HG02759 (cell line): ENCODE data around the gene TMEM131L.
"Not testable (repeated sequence)": the region's sequence is repeated elsewhere in the genome, so short reads cannot be mapped to it uniquely, and the experiment has no call there.

ENCODE experiments used
- ATAC-seq: cut with Tn5 transposase; IDR thresholded peaks from one replicate; pipeline ENCODE4 v1.9.1; 2021; ENCODE audit warnings: mild to moderate bottlenecking, moderate library complexity; ENCODE audit not compliant: unreplicated experiment

The TMEM131L gene

GRCh38 chr4:153440475-153440874, 25.7 kb upstream of the TMEM131L start:
- ATAC-seq = no peak

GRCh38 chr4:153447175-153447905, 18.8 kb upstream of the TMEM131L start:
- ATAC-seq = no peak

GRCh38 chr4:153448003-153448731, 18.0 kb upstream of the TMEM131L start:
- ATAC-seq = no peak

GRCh38 chr4:153449338-153449737, 16.8 kb upstream of the TMEM131L start:
- no peak for ATAC-seq

GRCh38 chr4:153450544-153450917, 15.6 kb upstream of the TMEM131L start:
- ATAC-seq = no peak

GRCh38 chr4:153451145-153451544, 15.0 kb upstream of the TMEM131L start:
- ATAC-seq = not testable (repeated sequence)

GRCh38 chr4:153451911-153452657, 14.1 kb upstream of the TMEM131L start:
- no peak for ATAC-seq

- no peak for ATAC-seq
These were observed 13.3 kb upstream of the TMEM131L start for GRCh38 chr4:153452658-153453378.

- ATAC-seq = no peak
These were observed 12.8 kb upstream of the TMEM131L start for GRCh38 chr4:153453402-153453801.

GRCh38 chr4:153458969-153459368, 7.2 kb upstream of the TMEM131L start:
- ATAC-seq = no peak

- ATAC-seq = not testable (repeated sequence)
These were observed 4.6 kb upstream of the TMEM131L start for GRCh38 chr4:153461549-153461948.

- no peak for ATAC-seq
These were observed 2.1 kb upstream of the TMEM131L start for GRCh38 chr4:153464068-153464467.

- ATAC-seq = no peak
These were observed 1.0 kb upstream of the TMEM131L start for GRCh38 chr4:153465140-153465539.

- ATAC-seq = peak; percentile 6
These were observed 512 bp upstream of the TMEM131L start for GRCh38 chr4:153465615-153466080.

GRCh38 chr4:153466949-153467896, 1.1 kb downstream of the TMEM131L start:
- ATAC-seq = peak; percentile 61

- no peak for ATAC-seq
These were observed 1.7 kb downstream of the TMEM131L start for GRCh38 chr4:153467897-153468262.

GRCh38 chr4:153468587-153468986, 2.4 kb downstream of the TMEM131L start:
- no peak for ATAC-seq

GRCh38 chr4:153469031-153469430, 2.9 kb downstream of the TMEM131L start:
- ATAC-seq = no peak

GRCh38 chr4:153471071-153471697, 5.0 kb downstream of the TMEM131L start:
- not testable (repeated sequence) for ATAC-seq
